Astrocyte (in vitro differentiated cells and primary cell): ENCODE results near the gene DGKZ. TPM values are rescaled to one million over a fixed set of nuclear protein-coding genes. Genes with fewer than 3 reads are reported as not detected.

Source experiments
- DNase-seq: peaks from one replicate; pipeline ENCODE4 v3.0.0-alpha.2; 2010; ENCODE audit warnings: low read depth
- FAIRE-seq: peaks from 2 replicates; lab custom pipeline; 2011; peaks lifted over from hg19 to GRCh38; lab: Jason Lieb, UNC
- H2AFZ ChIP-seq: 2 replicates; pipeline ENCODE4 v1.6.0; 2012; ENCODE audit warnings: low read depth, low read length, inconsistent platforms
- H3K27ac ChIP-seq: 2 replicates; pipeline ENCODE4 v1.5.1; 2011; ENCODE audit warnings: low read depth, low read length, inconsistent platforms
- H3K27me3 ChIP-seq: 2 replicates; pipeline ENCODE4 v1.6.0; 2011; ENCODE audit warnings: low read length, inconsistent platforms; ENCODE audit not compliant: insufficient read depth
- H3K36me3 ChIP-seq: 2 replicates; pipeline ENCODE4 v1.5.1; 2011; ENCODE audit warnings: low read length, inconsistent platforms; ENCODE audit not compliant: insufficient read depth
- H3K4me1 ChIP-seq: 2 replicates; pipeline ENCODE4 v1.5.1; 2011; ENCODE audit warnings: low read length, inconsistent platforms; ENCODE audit not compliant: insufficient read depth
- H3K4me2 ChIP-seq: 2 replicates; pipeline ENCODE4 v1.6.0; 2012; ENCODE audit warnings: low read length, inconsistent platforms
- H3K4me3 ChIP-seq: 2 replicates; pipeline ENCODE4 v1.5.1; 2011; ENCODE audit warnings: low read depth, mild to moderate bottlenecking, low read length, inconsistent platforms; ENCODE audit not compliant: insufficient read depth
- H3K79me2 ChIP-seq: 2 replicates; pipeline ENCODE4 v1.6.0; 2012; ENCODE audit warnings: mild to moderate bottlenecking, low read length, inconsistent platforms; ENCODE audit not compliant: insufficient read depth
- H3K9ac ChIP-seq: 2 replicates; pipeline ENCODE4 v1.6.0; 2012; ENCODE audit warnings: mild to moderate bottlenecking, low read length, inconsistent platforms
- H3K9me3 ChIP-seq: 2 replicates; pipeline ENCODE4 v1.5.1; 2012; ENCODE audit warnings: low read depth, mild to moderate bottlenecking, low read length, inconsistent platforms; ENCODE audit not compliant: insufficient read depth
- H4K20me1 ChIP-seq: 2 replicates; pipeline ENCODE4 v1.6.0; 2012; ENCODE audit warnings: low read length, inconsistent platforms; ENCODE audit not compliant: insufficient read depth
- H3K27ac Mint-ChIP-seq: one replicate; pipeline ENCODE4 v1.8.0; 2021; ENCODE audit warnings: mild to moderate bottlenecking, mixed read lengths; ENCODE audit not compliant: unreplicated experiment
- H3K27me3 Mint-ChIP-seq: one replicate; pipeline ENCODE4 v1.8.0; 2021; ENCODE audit warnings: low read depth, mixed read lengths; ENCODE audit not compliant: unreplicated experiment
- H3K36me3 Mint-ChIP-seq: one replicate; pipeline ENCODE4 v1.8.0; 2021; ENCODE audit warnings: low read depth, mixed read lengths; ENCODE audit not compliant: unreplicated experiment
- H3K4me1 Mint-ChIP-seq: one replicate; pipeline ENCODE4 v1.8.0; 2021; ENCODE audit warnings: low read depth, mixed read lengths; ENCODE audit not compliant: unreplicated experiment
- H3K4me3 Mint-ChIP-seq: one replicate; pipeline ENCODE4 v1.8.0; 2021; ENCODE audit warnings: mild to moderate bottlenecking, moderate library complexity, mixed read lengths; ENCODE audit not compliant: unreplicated experiment
- H3K9me3 Mint-ChIP-seq: one replicate; pipeline ENCODE4 v1.8.0; 2021; ENCODE audit warnings: mild to moderate bottlenecking, mixed read lengths; ENCODE audit not compliant: unreplicated experiment
- EZH2 ChIP-seq: IDR thresholded peaks from 2 replicates; pipeline ENCODE4 v1.6.1; 2012; ENCODE audit warnings: mild to moderate bottlenecking, low read length, inconsistent platforms; ENCODE audit not compliant: insufficient read depth
- total RNA-seq: library from RNA; stranded (reverse); gene quantifications from 2 replicates; pipeline ENCODE4 v1.2.1, GENCODE V29; 2021
- TF ChIP-seq, protein P1 (sequence below): IDR thresholded peaks from 2 replicates; pipeline ENCODE4 v1.5.1; 2011; ENCODE audit warnings: low read depth, mild to moderate bottlenecking, inconsistent platforms, low read length, moderate library complexity; ENCODE audit not compliant: insufficient read depth

The DGKZ gene
- total RNA-seq, 1 donor from 2014 or later, result 59.3 TPM

- H3K27me3 Mint-ChIP-seq, result peaks cover 25% of the 10 kb centered on the region
- H3K36me3 ChIP-seq, result no peaks in the 10 kb centered on the region
- H3K4me3 Mint-ChIP-seq, result peak overlapping the region; percentile 40
- peaks cover 45% of the 10 kb centered on the region for H3K27me3 ChIP-seq
- no peak for FAIRE-seq
- no peak overlapping the region for H3K9ac ChIP-seq
- H3K27ac Mint-ChIP-seq, result no peak overlapping the region
- no peak overlapping the region for H2AFZ ChIP-seq
- peaks cover 7% of the 10 kb centered on the region for H3K4me1 ChIP-seq
- DNase-seq, result no peak
- no peaks in the 10 kb centered on the region for H3K9me3 ChIP-seq
- peaks cover 26% of the 10 kb centered on the region for H3K4me1 Mint-ChIP-seq
- peak overlapping the region; percentile 78 for H3K4me2 ChIP-seq
- H3K9me3 Mint-ChIP-seq, result peaks cover 2% of the 10 kb centered on the region
- no peak overlapping the region for H3K27ac ChIP-seq
- no peaks in the 10 kb centered on the region for H4K20me1 ChIP-seq
- no peak overlapping the region for H3K4me3 ChIP-seq
- no peaks in the 10 kb centered on the region for H3K36me3 Mint-ChIP-seq
- H3K79me2 ChIP-seq, result no peaks in the 10 kb centered on the region
- TF ChIP-seq EZH2, result no peak
- TF ChIP-seq, protein P1, sequence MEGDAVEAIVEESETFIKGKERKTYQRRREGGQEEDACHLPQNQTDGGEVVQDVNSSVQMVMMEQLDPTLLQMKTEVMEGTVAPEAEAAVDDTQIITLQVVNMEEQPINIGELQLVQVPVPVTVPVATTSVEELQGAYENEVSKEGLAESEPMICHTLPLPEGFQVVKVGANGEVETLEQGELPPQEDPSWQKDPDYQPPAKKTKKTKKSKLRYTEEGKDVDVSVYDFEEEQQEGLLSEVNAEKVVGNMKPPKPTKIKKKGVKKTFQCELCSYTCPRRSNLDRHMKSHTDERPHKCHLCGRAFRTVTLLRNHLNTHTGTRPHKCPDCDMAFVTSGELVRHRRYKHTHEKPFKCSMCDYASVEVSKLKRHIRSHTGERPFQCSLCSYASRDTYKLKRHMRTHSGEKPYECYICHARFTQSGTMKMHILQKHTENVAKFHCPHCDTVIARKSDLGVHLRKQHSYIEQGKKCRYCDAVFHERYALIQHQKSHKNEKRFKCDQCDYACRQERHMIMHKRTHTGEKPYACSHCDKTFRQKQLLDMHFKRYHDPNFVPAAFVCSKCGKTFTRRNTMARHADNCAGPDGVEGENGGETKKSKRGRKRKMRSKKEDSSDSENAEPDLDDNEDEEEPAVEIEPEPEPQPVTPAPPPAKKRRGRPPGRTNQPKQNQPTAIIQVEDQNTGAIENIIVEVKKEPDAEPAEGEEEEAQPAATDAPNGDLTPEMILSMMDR, result no peak
These were observed 15.1 kb upstream of the DGKZ start for GRCh38 chr11:46332093-46332567.

DNA sequence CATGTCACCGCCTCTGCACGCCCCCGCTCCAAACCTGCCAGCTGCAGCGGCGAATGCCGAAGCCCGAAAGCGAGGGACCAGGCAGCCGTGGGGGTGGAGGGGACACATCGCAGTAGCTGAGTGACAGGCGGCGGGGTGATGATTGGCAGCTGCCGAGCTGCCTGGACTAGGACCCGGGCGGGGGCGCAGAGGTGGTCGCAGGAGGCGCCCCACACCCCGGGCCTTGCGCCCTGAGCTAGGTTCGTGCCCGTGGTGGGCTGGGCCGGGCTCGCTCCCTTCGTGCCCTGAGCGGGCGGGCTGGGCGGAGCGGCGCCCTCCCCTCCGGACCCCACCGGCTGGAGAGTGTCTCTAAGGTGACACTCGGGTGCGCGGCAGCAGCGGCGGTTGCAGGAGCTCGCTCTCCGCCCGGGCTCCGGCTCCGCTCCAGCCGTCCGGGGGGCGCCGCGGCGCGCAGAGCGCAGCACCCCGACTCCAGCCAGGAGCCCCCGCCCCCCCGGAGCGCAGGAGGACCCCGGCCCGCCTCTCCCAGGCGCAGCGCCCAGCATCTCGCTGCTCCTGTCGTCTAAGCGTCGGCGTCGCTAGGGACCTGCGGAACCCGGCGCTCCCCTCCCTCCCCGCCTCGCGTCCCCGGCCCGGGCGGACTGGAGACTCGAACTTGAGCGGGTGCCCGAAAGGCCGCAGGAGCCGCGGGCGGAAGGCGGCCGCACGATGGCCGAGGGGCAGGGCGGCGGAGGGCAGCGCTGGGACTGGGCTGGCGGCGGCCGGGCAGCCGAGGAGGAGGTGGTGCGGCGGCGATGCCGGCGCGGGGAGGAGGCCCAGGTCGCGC lies 14.5 kb upstream of the DGKZ start:
- FAIRE-seq (no peak), DNase-seq (no peak)
- Histone ChIP-seq H2AFZ (peak overlapping the region; percentile 47), H3K4me3 (peak overlapping the region; percentile 39), H3K4me2 (peak overlapping the region; percentile 78), H3K36me3 (no peaks in the 10 kb centered on the region), H3K9me3 (no peaks in the 10 kb centered on the region), H3K27me3 (peaks cover 45% of the 10 kb centered on the region), H3K79me2 (no peaks in the 10 kb centered on the region), H3K4me1 (peaks cover 7% of the 10 kb centered on the region), H3K27ac (no peak overlapping the region), H3K9ac (no peak overlapping the region), H4K20me1 (no peaks in the 10 kb centered on the region)
- TF ChIP-seq, protein P1, result no peak
- peak; percentile 98 for TF ChIP-seq EZH2
- Mint-ChIP-seq H3K27me3 (peaks cover 25% of the 10 kb centered on the region), H3K36me3 (no peaks in the 10 kb centered on the region), H3K4me1 (peaks cover 26% of the 10 kb centered on the region), H3K9me3 (peaks cover 2% of the 10 kb centered on the region), H3K4me3 (no peak overlapping the region), H3K27ac (no peak overlapping the region)
